GM19467 (cell line): Measurements from ENCODE around the gene GSTK1.
"Not testable (repeated sequence)": the region's sequence is repeated elsewhere in the genome, so short reads cannot be mapped to it uniquely, and the experiment has no call there.

Source experiments
- ATAC-seq: cut with Tn5 transposase; IDR thresholded peaks from one replicate; pipeline ENCODE4 v1.9.1; 2021; ENCODE audit warnings: mild to moderate bottlenecking, moderate library complexity; ENCODE audit not compliant: unreplicated experiment

Gene GSTK1

GRCh38 chr7:143238289-143238980, 24.8 kb upstream of the GSTK1 start:
- ATAC-seq, result no peak

GRCh38 chr7:143239813-143240212, 23.4 kb upstream of the GSTK1 start:
- ATAC-seq, result no peak

DNA sequence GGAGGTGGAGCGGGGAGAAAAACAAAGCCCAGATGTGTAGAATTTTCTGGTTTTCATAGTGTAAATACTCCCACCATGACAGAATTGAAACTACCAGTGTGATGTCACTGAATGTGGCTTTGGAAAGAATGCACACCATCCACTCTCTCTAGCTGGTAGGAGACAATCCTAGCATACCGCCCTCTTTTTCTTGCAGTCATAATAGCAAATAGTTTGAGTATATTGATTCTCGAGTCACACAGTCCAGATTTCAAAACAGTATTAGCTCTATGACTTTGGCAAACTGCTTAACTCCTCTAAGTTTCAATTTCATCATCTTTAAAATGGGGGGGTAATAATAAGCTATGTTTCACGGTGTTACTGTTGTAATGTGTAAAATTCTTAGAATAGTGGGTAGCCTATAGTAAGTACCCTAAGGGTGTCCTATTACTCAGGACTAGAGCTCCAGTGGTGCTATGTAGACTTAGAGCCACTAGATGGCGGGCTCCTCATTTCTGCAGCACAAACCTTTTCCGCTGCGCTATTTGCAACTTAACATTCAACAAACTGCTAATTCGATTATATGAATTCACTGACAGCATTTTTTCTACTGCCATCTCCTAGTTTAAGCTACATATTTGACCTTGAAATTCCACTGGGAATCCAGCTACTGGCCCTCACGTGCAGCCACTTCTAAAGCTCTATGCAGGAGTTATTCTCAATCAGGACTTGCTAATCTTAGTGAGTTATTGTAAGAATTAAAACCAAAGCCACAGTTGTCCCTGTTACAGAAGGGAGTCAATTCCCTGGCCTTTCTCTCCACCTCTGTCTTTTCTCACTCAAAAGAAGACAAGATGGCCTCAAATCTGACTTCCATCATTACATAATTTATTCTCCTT, 22.7 kb upstream of the GSTK1 start:
- peak; percentile 98 for ATAC-seq

DNA sequence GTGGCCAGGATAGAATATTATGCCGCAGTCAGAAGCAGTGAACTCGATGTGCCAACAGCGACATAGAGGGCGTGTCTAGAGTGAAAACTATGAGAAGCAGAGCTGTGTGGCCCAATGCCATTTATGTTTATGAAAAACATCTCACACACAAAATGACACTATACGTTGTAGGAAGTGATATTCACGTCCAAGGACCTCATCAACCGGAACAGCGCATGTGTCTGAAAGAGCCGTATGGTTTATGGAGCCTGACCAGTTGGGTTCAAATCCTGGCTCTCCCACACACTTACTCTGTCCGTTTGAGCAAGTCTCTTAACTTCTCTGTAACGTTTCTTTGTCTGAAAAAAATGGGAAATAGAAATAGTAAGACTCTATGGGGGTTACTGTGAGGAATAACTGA, 20.9 kb upstream of the GSTK1 start:
- ATAC-seq, result no peak

- ATAC-seq, result no peak
These were observed 20.1 kb upstream of the GSTK1 start for GRCh38 chr7:143243111-143243510.

- no peak for ATAC-seq
These were observed 19.6 kb upstream of the GSTK1 start for GRCh38 chr7:143243614-143244013.

- ATAC-seq, result no peak
These were observed 18.9 kb upstream of the GSTK1 start for GRCh38 chr7:143244321-143244720.

DNA sequence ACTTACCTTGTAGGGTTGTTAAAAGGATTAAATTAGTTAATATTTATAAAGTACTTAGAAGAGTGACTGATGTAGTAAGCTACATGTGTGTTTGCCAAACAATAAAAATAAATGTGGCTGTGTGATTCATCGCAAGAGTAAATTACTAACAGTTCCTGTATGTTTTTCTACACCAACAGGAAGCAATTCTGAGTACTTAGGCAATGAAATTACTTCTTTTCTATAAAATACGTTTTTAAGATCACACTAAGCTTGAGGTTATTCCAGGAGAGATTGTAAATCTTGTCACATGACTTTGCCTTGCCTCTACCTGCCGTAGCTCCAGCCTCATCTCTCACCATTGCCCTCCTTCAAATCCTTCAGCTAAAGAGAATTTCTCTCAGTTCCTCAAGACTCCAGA, 18.1 kb upstream of the GSTK1 start:
- no peak for ATAC-seq

- no peak for ATAC-seq
These were observed 15.9 kb upstream of the GSTK1 start for GRCh38 chr7:143247372-143247771.

GRCh38 chr7:143248761-143249354, 14.4 kb upstream of the GSTK1 start:
- no peak for ATAC-seq

DNA sequence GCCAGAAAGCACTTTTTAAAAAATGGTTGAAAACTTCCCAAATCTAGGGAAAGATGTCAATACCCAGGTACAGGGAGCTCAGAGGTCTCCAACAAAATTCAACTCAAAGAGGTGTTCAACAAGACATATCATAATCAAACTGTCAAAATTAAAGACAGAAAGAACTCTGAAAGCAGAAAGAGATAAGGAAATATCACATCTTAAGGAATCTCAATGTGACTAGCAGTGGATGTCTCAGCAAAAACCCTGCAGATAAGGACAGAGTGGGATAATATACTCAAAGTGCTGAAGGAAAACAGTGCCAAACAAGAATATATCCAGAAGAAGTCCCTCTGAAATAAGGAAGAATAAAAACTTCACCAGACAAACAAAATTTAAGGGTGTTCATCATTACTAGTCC, 13.0 kb upstream of the GSTK1 start:
- no peak for ATAC-seq

GRCh38 chr7:143250822-143251221, 12.4 kb upstream of the GSTK1 start:
- ATAC-seq, result no peak

GRCh38 chr7:143252006-143252405, 11.2 kb upstream of the GSTK1 start:
- no peak for ATAC-seq

DNA sequence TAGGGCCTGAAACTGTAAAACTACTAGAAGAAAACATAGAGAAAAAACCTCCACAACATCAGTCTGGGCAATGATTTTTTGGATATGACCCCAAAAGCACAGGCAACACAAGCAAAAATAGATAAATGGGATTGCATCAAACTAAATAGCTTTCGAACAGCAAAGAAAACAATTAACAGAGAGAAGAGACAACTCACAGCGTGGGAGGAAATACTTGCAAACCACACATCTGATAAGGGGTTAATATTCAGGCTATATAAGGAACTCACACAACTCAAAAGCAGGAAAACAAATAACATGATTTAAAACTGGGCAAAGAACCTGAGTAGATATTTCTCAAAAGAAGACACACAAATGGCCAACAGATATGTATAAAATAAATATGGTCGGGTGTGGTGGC, 7.7 kb upstream of the GSTK1 start:
- no peak for ATAC-seq

- ATAC-seq, result no peak
These were observed 6.9 kb upstream of the GSTK1 start for GRCh38 chr7:143256325-143256724.

DNA sequence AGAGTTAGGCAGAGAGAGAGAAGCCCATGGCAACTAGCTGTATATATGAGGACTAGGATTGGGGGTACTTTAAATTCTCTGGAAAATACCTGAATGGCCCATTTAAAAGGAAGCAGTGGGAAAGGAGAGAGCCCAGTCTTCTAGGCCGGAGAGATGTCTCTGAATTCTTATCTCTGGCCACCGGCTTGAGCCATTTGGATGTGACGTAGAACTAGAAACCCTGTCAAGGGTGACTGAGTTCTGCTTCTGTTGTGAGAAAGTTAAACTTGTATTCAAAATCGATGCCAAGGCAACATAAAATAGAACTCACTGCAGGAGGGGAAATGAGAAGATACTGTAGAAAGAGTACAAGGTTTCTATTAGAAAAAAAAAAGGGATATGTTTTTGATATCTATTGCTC, 6.3 kb upstream of the GSTK1 start:
- ATAC-seq, result peak; percentile 69

DNA sequence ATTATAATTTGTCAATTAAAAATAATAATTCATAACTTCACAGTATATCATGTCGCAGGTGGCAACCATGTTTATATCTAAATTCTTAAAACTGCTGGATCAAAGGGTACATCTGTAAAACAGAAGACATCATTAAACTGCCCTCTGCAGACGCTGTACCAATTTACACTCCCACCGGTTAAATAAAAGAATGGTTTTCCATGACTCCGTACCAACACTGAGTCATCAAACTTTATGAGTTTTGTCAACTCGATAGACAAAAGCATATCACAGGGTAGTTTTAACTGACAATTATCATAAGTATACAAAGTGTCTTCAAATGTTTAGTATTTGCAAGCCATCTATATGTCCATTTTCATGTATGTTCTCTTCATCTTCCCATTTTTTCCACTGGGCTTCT, 5.7 kb upstream of the GSTK1 start:
- no peak for ATAC-seq

DNA sequence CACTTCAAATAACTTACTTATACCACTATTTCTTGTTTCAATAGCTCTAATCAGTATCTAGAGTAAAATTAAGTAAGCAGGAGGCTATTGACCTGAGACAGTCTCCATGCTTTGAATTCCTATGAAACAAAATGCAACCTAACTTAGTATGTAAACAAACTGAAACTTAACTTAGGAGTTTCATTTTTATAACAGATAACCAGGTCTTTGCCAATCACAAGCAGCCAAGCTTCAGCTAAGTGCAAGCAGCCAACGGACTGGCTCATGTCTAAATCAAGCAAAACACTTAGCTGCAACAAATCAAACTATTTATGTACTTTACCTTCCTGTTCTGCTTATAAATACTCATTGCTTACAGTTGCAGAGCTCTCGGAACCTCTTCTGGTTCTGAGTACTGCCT, 4.4 kb upstream of the GSTK1 start:
- peak; percentile 37 for ATAC-seq

GRCh38 chr7:143259765-143260164, 3.5 kb upstream of the GSTK1 start:
- ATAC-seq, result no peak

GRCh38 chr7:143261901-143262300, 1.3 kb upstream of the GSTK1 start:
- ATAC-seq, result no peak

DNA sequence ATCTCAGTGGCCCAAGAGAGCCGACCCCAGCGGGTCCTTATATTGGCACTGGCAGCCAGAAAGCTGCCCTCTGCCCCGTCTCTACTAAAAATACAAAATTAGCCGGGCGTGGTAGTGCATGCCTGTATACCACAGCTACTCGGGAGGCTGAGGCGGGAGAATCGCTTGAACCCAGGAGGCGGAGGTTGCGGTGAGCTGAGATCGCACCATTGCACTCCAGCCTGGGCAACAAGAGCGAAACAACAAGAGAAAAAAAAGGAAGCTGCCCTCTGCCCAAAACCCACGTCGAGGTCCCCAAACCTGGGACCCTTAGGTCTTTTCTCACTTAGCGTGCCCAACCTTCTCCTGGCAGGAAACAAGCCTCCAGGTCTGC, 941 bp downstream of the GSTK1 start:
- not testable (repeated sequence) for ATAC-seq
